GM21367 (cell line): Measurements from ENCODE around the gene LRRC75A.
"Not testable (repeated sequence)": the region's sequence is repeated elsewhere in the genome, so short reads cannot be mapped to it uniquely, and the experiment has no call there.

Experiments used
- ATAC-seq: cut with Tn5 transposase; IDR thresholded peaks from one replicate; pipeline ENCODE4 v1.9.1; 2021; ENCODE audit not compliant: unreplicated experiment

Gene LRRC75A

DNA sequence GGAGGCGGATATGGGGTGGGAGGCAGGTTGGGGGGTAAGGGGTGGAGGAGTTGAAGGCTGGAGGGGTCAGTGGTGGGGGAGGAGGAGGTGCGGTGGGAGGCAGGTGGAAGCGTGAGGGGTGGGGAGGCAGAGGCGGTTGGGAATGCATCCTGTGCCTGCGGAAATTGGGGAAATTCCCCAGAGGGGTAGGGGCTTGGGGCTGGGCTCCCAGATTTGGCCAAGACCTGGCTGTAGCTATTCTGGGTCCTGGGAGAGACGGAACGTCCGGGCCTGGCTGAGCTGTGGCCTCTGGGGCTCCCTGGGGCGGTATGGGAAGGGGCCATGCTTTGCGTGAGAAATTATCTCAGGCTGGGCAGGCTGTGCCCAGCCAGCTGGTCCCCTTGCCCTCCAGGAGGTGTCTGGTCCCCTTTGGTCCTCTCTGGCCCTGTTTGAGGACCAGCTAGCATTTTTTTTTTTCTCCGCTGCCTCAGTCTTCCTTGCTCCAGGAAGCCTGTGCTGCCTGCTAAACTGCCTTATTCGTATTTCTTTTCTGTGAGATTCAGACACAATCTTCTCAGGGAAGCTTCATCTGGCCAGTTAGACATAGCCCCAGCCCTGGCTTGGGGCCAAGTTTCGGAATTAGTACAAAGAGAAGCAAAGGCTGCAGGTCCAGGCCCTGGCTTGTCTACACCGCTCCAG lies 83.9 kb downstream of the LRRC75A start:
- ATAC-seq: peak; percentile 69

GRCh38 chr17:16406742-16407674 lies 85.0 kb downstream of the LRRC75A start:
- no peak for ATAC-seq

- ATAC-seq: not testable (repeated sequence)
These were observed 88.1 kb downstream of the LRRC75A start for GRCh38 chr17:16403847-16404246.

DNA sequence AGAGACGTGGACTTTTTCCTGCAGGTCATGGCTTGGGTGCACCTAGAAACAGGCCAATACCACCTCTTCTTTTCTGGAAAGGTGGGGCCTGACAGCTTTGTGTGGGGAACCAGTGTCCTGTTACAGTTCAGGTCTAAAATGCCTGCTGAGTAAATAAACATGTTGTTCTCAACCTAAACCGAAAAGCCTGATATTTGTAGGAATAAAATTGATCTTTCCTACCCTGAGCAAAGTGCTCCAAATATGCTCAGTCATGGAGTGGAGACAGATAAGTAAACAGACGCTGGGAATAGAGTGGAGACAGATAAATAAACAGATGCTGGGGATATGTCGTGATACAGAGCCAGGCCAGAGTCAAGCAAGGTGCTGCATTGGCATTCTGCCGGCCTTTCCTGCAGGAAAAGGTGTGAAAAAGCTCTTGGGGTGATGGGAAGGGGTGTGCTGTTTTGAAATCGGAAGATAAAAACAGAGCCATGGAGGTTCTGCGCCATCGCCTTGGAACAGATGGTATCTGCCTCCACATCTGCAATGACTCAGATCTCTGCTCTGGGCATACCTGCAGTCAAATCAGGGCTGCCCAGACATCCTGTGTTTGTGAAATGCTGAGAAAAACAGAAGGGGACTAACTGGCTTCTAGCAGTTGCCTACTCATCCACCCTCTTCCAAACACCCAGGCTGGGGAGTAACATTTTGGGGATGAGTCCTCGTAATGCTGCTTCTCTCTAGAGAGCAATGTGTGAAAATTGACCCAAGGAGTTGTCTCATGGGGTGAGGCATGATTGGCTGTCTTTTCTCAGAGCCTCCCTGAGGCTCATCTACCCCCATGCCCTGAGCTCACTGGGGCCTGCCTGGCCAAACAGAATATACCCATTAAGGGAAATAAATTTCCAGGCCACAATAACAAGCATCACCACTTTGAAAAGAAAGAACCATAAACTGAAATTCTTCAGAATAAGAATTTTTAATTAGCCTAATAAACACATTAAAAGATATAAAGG lies 93.4 kb downstream of the LRRC75A start:
- ATAC-seq: no peak

DNA sequence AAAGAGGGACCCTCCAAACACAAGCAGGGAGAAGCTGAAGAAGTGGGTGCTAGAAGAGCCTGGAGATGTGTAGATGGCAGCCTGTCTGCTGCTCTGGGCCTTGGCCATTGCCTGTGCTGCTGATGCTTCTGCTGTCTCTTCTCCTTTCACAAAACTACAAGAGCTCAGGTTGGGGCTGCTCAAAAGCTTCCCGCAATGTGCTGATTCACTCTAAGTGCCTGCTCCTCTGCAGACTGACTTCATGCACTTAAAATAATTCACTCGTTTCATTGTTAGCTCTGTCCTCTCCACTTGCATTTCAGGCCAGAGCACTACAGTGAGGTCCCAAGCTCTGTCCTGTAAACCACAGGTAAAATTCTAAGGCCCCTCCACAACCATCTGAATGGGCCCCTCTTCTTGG lies 95.3 kb downstream of the LRRC75A start:
- not testable (repeated sequence) for ATAC-seq

DNA sequence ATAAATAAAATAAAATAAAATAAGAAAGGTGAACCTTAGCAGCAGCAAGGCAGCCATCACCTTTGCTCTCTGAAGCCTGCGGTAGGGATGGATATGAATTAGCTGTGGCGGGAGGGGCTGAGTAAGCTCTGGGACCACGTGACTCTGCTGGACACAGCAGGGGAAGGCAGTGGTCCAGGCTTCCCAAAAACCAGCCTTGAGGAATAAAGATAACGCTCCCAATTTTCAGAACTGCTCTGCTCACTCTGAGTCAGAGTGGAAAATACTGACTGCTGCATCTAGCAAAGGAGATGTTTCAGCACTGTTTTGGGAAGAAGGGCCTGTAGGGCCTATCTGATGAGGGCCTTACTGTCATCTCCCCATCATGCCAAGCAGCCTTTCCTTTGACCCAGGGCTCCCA lies 96.1 kb downstream of the LRRC75A start:
- ATAC-seq: not testable (repeated sequence)

- not testable (repeated sequence) for ATAC-seq
These were observed 99.5 kb downstream of the LRRC75A start for GRCh38 chr17:16392491-16392890.
